ENCODE results near the gene ABCC6.
"Not testable (repeated sequence)": the region's sequence is repeated elsewhere in the genome, so short reads cannot be mapped to it uniquely, and the experiment has no call there.

ABCC6 gene

DNA sequence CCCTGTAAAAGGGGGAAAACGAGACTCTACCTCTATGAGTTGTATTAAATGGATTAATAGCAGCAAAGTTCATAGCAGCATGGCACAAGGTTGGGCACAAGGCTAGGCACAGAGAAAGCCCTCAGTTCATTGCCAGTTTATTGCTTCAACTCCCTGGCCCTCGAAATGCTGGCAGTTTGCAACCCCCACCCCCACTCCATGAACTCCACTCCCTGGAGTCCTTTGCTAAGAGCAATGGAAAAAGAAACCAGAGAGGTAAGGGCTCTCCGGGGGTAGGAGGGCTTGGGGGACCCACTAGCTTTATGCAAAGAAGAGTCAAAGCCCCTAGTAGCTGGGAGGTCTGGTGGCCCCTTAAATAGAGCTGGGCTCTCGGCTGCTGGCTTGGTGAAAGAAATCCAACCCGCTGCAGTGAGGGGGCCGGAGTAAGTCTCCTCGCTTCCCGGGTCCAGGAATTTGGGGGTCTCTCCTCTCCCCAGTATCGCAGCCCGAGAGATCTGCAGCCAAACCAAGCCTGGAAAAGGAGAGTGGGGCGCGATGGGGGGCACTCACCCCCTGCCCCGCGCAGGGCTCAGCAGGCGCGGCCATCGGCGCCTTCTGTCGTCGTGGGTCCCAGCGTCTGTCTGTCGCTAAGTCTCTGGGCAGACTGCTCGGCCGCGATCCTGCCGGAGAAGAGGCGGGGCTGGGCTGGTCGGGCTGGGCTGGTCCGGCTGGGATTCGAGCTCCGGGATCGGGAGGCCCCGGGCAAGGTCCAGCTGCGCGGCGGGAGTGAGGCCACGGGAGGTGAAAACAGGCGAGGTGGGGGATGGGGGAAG is at the start of gene ABCC6:
Gene ABCC6, minus strand, starts transcription at position 645 of the 812 bp plus-strand sequence. Its CDS starts 60 bp downstream, at position 585.
- not testable (repeated sequence) for DNase-seq (ENCODE audit: low spot score)

DNA sequence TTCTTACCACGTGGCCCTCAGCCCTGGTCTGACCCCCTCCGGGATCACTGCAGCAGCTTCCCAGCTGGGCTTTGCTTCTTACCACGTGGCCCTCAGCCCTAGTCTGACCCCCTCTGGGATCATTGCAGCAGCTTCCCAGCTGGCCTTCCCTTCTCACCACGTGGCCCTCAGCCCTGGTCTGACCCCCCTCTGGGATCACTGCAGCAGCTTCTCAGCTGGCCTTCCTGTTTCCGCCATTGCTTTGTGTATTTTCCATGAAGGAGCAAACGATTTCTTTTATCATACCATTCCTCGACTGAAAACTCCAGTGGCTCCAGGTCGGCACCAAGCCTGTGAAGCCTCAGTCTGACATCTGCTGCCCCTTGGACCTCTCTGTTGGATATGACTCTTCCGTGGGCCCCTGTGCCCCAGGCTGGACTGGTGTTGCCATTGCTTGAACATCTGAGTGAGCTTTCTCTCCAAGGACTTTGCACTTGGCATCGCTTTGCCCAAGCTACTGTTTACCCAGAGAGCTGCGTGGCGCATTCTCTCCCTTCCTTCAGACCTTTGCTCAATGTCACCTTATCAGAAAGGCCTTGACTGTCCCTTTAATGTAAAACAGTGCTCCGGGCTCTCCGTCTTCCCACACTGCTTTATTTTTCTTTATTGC is 49.4 kb upstream of the ABCC6 start:
- DNase-seq (ENCODE audit: low spot score) = not testable (repeated sequence)

DNA sequence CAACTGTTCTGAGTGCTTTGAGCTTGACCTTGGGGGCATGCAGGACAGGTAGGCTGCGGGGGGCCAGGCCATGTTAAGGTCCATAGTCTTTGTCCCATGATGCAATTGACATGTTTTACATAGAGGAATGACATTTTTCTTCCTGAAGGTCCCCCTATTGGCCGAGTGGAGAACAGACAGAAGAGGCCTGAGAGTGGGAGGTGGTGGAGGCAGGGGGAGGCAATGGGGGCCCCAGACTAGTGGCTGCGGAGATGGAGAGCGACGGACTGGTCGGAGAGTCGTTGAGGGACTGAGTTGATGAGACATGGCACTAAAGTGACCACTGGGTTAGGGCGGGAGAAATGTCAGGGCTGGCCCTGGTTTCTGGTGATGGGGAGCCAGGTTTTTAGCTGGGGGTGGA is 48.4 kb upstream of the ABCC6 start:
- not testable (repeated sequence) for DNase-seq (ENCODE audit: low spot score)

DNA sequence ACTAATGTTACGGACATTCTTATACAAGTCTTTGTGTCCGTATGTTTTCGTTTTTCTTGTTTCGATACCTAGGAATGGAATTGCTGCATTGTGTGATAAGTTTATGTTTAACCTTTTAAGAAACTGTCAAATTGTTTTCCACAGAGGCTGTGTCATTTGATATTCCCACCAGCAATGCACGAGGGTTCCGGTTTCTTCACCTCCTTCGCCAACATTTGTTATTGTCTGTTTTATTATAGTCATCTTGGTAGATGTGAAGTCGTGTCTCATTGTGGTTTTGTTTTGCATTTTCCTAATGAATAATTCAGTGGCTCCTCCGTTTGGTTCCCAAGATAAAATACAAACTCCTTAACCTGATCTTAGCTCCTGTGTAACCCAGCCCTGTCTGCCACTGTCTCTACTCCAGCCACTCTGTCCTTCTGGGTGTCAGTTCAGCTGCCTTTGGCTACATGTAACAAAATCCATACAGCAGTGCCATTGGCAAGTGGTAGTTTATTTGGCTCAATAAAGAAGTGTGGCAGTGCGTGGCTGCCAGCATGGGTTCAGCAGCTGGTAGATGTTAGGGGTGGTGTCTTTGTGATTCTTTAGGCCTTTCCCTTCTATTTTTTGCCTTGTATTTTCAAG is 45.0 kb upstream of the ABCC6 start:
- DNase-seq (ENCODE audit: low spot score) = not testable (repeated sequence)

DNA sequence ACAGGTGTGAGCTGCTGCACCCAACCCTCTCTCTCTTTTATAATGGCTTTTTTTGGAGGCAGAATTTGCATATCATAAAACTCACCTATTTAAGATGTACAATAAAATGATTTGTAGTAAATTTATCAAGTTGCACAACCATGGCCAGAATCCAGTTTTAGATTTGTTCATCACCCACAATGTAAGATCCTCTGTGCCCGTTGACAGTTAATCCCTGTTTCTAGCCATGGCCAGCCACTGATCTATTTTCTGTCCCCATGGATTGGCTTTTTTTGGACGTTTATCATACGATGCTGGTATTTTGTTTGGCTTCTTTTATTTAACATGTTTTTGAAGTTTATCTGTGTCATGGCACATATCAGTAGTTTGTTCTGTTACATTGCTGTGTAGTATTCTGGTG is 44.4 kb upstream of the ABCC6 start:
- DNase-seq (ENCODE audit: low spot score) = not testable (repeated sequence)

DNA sequence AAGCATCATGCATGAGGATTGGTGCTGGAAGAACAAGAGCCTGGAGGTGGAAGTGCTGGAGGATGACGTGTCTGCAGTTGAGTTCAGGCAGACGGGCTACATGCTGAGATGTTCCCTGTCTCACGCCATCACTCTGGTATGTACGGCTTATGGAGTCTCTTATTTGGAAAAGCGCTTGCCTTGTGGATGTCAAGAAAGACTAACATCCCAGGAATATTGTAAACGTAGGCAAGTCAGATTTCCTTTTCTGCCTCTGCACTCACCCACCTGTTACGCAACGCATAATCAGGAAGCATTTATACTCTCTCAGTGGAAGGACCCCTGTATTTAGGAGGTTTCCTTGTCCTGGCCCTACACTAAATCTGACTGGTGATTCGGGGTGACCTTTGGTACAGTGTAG is 41.8 kb upstream of the ABCC6 start:
- not testable (repeated sequence) for DNase-seq (ENCODE audit: low spot score)

DNA sequence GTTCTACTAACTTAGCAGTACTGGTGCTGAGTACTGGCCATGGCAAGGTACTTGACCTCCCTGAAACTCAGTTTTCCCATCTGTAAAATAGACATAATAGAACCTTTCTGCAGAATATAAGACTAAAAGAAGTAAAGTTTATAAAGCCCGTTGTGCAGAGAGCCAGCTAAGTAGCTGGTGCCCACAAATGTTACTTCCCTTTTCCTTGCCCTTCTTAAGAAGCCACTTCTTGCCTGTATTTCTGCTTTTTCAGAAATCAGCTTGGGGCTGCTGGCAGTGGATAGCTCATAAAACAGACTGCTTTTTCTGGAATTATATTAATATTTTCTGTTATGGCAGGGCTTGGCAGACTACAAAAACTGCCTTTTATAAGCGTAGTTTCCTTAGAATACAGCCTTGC is 40.7 kb upstream of the ABCC6 start:
- not testable (repeated sequence) for DNase-seq (ENCODE audit: low spot score)

DNA sequence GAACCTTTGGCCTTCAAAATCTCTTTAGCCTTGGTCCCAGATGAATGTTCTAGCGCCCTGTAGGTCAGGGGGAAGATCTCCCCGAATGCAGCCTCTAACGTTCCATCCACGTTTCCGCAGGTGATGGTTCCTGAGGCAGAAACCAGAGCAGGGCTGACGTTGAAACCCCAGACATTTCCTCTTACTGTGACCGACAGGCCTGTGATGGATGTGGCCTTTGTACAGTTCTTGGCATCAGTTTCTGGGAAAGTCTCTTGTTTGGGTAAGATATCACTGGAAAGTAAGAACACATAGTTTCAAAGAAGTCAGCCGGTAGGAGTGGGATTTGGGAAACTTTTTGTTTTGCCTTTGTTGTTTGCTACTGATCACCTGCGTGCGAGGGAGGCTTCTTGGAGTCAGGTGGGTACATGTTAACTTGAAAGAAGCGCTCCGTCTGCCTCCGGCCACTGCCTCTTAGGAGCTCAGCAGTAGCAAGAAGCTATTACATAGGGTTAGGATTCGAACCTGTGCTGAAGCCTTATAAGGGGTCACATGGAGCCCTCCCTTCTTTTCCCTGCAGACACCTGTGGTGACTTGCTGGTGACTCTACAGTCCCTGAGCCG is 39.8 kb upstream of the ABCC6 start:
- DNase-seq (ENCODE audit: low spot score) = not testable (repeated sequence)

DNA sequence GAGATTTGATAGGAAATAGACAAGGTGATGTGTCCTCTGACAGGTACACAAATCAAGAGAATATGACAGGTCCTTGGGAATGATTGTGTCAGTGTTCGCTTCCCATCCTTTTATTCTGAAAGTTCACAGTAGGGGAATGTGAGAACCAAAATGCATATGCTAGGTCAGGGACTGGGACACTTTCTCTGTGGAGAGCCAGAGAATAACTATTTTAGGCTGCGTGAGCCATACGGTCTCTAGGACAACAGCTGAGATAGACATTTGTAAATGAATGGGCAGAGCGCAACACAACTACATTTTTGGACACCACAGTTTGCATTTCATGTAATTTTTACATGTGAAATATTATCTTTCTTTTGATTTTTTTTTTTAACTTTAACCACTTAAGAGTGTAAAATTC is 36.7 kb upstream of the ABCC6 start:
- DNase-seq (ENCODE audit: low spot score) = not testable (repeated sequence)

DNA sequence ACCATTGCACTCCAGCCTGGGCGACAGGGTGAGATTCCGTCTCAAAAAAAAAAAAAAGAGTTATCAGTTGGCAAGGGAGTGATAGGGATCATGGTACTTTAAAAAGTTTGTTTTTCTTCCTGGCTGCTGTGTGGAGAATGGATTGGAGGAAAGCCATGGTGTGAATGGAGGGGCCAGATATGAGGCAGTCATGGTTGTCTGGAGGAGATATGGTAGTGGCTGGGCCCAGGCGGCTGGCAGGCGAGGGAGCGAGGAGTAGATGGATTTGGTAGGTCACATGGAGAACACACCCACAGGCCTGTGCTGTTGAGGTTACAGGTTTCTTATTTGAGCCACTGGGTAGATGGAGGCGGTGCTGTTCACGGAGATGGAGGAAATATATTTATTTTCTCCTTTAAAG is 35.5 kb upstream of the ABCC6 start:
- not testable (repeated sequence) for DNase-seq (ENCODE audit: low spot score)

DNA sequence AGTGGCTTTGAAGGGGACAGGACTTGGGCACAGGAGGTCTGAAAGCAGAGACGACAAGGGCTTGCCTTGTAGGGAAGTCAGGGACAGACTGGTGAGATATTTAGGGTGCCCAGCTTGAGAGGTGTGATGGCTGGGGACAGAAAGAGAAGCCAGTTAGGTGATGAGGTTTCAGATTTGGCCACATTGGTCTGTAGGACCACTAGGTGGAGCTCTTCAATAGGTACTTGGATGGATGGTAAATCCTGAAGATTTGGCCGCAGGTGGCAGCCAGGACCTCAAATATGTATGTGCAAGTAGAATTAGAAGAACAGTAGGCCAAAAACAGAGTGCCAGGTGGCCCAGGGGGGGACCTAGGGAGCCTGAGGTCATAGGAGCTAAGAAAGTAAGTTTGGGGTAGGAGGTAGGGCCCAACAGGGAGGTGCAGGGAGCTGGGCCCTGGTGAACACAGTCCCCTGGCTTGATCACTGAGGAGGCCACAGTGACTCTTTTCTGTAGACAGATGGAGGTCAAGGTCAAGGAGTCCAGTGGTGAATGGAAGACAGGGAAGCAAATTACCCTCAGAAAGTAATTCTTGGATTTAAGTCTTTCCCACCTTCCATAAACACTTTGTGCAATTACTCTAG is 34.1 kb upstream of the ABCC6 start:
- DNase-seq (ENCODE audit: low spot score) = not testable (repeated sequence)

DNA sequence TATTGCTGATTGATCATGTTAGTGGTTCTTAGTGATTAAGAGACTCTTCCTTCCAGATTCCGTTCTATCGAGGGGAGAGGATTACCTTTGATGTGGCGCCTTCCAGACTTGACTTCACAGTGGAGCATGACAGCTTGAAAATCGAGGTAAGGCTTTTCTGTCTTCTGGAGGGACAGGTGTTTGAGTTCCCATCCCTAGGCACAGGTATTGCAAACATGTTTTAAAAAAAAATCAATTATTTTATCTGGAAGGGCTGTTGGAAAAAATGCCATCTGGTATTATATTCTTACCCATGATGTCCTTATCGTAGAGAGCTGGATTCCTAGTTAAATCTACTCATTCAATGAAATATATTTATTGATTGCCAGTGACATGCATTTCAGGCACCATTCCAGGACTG is 29.1 kb upstream of the ABCC6 start:
- DNase-seq (ENCODE audit: low spot score) = not testable (repeated sequence)

DNA sequence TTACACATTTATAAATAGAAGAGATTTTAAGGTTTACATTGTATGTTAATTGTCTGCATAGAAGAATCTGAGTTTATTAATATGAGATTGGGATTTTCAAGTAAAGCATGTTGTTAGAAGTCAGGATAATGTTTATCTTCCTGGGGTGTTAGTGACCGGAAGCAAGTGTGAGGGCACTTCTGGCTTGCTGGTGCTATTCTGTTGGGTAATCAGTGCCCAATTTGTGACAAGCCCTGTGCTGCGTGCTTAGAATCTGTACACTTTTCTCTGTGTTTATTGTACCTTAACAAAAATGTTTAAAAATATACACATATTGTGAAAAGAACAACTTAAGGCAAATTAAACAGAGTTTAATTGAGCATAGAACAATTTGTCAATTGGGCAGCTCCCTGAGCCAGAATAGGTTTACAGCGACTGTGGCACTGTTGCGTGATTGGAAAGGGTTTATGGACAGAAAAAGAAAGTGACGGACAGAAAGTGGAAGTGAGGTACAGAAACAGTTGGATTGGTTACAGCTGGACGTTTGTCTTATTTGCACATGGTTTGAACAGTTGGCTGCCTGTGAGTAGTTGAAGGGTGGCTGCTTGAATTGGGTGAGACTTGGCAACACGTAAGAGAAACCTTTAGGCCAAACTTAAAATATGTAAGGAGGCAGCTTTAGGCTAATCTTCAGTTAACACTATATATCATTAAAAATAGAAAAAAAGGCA is 26.5 kb upstream of the ABCC6 start:
- DNase-seq (ENCODE audit: low spot score) = not testable (repeated sequence)

DNA sequence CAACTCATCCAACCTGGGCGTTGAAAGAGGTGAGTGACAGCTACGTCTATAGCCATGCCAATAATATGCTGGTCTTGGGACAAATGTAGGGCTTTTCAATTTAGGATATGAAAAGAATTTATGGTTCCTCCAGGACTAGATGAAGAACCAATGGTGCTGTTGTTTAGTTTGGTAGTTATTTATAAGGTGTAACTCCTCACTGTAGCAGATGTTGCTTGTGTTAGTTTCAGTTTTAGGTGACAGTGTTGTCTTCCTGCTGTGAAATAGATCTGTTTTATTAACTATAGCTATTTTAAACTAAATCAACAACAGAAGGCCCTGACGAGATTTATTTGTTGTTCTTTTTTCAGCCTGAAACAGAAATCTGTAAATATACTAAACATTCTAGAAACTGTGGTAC is 24.1 kb upstream of the ABCC6 start:
- DNase-seq (ENCODE audit: low spot score) = not testable (repeated sequence)

DNA sequence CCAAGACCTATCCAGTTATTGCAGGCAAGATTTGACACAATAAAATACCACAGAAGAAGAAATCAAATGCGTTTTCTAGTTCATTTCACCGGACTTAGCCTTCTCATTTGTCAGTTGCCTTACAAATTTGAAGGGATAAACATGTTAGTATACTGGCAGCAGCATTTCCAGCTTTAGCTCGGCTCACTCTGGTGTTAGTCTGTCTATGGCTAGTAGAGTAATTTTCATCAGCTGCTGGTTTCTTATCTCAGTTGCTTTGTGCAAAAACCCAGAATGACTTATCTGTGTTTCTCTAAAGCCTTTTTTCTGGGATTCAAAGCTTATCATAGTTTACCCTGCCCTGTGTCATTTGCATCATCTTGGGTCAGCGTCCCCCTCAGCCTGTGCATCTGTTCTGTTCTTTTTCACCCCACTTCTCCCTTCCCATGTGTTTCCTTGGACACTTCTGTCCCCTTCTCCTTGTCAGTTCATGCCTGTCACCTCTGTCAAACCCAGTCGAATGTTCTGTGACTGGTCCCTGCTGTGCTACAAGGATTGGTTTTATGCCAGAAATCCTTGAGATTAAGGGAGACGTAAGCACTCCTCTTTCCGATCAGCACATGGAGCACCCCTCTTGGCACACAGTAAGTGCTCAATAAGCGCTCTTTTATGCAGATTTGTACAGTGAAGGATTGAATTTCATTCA is 23.4 kb upstream of the ABCC6 start:
- not testable (repeated sequence) for DNase-seq (ENCODE audit: low spot score)

DNA sequence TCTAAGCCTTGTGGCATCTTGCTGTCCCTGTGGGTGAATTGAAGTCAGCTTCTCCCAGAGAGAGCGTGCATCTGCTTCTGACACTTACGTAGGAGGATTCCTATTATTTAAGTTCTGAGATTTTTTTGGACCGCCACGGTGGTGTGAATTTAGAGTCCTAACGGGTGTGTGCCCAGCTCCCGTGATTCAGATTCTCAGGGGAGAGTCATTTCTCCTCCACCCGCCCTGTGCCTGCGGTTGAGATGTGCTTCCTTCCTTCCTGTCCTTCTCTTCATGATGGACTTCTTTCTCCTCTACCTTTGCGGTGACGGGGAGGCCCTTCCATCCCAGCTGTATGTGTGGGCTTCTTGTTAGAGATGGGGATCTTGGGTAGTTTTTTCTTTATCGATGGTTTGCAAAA is 20.6 kb upstream of the ABCC6 start:
- DNase-seq (ENCODE audit: low spot score) = not testable (repeated sequence)

DNA sequence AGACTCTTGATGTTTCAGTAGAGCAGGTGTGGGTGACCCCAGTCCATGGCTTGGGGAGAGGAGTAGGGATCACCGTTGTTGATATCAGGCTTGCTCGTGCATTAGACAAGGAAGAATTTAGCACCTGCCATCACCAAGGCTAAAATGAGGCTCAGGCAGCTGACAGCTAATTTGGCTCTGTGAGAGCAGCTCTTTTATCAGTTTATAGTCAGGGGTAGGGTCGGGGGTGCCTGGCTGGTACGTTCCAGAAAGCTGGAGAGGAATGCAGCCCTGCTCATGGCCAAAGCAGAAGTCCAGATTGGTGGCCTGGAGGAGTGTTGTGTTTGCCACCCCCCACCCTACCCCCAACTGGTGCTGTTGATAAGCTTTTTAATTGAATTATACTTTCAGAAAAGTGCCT is 17.4 kb upstream of the ABCC6 start:
- not testable (repeated sequence) for DNase-seq (ENCODE audit: low spot score)

DNA sequence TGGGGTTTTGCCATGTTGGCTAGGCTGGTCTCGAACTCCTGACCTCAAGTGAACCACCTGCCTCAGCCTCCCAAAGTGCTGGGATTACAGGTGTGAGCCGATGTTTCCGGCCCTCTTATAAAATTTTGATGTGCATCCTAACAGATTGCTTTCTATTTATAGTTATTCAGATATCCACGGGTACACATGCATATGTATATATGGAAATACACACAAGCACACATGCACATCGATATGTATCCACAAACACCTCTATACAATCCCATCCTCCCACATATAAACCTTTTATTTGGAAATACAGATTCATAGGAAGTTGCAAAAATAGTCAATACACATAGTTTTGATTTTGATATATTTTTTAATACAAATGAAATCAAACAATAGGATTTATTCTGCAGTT is 14.4 kb upstream of the ABCC6 start:
- not testable (repeated sequence) for DNase-seq (ENCODE audit: low spot score)

DNA sequence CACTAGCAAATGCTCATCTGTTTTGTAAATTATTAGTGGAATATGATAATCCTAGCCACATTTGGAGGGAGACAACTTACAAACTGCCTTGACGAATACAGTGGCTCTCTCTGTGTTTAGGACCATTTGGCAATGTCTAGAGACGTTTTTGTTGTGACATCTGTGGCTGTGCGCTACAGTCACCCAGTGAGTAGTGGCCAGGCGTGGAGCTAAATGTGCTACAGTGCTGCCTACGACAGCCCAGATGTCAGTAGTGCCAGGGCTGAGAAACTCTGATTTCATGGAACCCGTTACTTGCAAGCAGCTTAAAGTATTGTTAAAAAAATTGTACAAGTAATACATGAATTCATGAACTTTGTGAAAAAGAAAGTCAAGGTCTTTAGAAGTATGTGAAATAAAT is 13.8 kb upstream of the ABCC6 start:
- not testable (repeated sequence) for DNase-seq (ENCODE audit: low spot score)

DNA sequence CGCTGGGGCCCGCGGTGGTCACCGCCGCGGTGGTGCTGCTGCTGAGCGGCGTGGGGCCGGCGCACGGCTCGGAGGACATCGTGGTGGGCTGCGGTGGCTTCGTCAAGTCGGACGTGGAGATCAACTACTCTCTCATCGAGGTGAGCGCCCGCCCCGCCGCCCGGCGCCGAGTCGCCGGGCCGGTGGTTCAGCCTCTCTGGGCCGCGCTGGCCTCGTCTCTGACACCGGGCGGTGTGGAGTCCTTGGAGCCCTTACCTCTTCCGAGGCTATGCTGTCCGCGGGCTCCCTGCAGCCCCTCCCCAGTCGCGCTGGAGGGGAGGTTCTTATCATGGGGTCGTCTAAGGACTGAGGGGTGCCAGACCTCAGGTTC is 9.4 kb upstream of the ABCC6 start:
- DNase-seq (ENCODE audit: low spot score) = not testable (repeated sequence)

Measured in SW480 (cell line).